Stimulated activated memory B cell treated with anti-CD40 and anti-IgM and Interleukin-4, amounts not matched to agents 10 μg/mL and 1 μg/mL and 100 μg/mL, for 72 hours (primary cell): ENCODE data around the gene GRIN2A.

Source experiments
- ATAC-seq: fragments of 150-1000 bp; cut with Tn5 transposase; 2 replicates; pipeline ENCODE4 v1.10.0; 2021
- H3K27ac Mint-ChIP-seq: one replicate; pipeline ENCODE4 v1.8.0; 2022; ENCODE audit warnings: mild to moderate bottlenecking, mixed read lengths
- H3K27me3 Mint-ChIP-seq: one replicate; pipeline ENCODE4 v1.8.0; 2022; ENCODE audit warnings: mixed read lengths
- H3K36me3 Mint-ChIP-seq: one replicate; pipeline ENCODE4 v1.8.0; 2022; ENCODE audit warnings: mixed read lengths
- H3K4me1 Mint-ChIP-seq: one replicate; pipeline ENCODE4 v1.8.0; 2022; ENCODE audit warnings: mixed read lengths
- H3K4me3 Mint-ChIP-seq: one replicate; pipeline ENCODE4 v1.8.0; 2022; ENCODE audit warnings: mild to moderate bottlenecking, moderate library complexity, mixed read lengths
- H3K9me3 Mint-ChIP-seq: one replicate; pipeline ENCODE4 v1.8.0; 2022; ENCODE audit warnings: mixed read lengths

The GRIN2A gene

DNA sequence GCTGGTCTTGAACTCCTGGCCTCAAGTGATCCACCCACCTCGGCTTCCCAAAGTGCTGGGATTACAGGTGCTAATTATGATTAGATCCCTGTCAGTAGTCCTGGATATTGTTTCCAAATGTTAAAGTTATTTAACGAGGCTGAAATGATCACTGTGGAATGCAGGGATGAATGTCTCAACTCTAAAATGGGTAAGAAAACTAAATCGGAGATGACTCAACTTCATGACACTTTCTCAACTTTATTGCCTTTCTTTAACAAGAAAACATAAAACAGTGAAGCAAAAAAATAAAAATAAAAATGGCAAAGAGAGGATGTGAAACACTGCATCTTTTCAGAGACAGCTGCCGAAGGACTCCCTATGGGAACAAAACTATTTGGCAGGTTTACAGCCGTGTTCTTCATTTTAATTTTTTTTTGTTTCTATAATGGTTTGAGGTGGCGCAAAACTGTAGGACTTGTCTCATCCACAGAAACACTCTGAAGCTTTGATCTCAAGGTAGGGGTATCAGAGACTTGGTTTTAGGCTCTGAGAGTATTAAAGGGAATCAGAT, 382.0 kb downstream of the GRIN2A start:
- Mint-ChIP-seq H3K27ac (no peak overlapping the region), H3K36me3 (no peaks in the 10 kb centered on the region), H3K27me3 (no peaks in the 10 kb centered on the region), H3K4me3 (no peak overlapping the region), H3K4me1 (no peaks in the 10 kb centered on the region), H3K9me3 (no peaks in the 10 kb centered on the region)
- ATAC-seq, result no peak

DNA sequence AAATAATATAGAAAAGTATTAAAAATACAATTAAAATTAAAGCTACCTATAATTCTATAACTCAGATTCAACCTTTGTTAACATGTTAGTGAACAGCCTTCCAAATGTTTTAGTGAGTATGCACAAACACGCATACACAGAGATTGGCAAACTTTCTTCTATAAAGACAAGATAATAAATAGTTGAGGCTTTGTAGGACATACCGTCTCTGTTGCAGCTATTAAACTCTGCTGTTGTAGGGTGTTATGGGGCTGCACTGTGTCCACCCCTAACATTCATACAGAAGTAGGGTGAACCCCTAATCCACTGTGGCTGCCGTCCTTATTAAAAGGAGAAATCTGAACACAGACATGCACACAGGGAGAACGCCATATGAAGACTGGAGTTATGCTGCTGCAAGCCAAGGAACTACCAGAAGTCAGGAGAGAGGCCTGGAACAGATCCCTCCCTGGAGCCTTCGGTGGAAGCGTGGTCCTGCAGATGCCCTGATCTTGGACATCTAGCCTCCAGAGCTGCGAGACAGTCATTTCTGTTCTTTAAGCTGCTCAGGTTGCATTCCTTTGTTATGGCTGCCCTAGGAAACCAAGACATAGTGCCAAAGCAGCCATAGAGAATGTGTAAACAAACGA, 383.2 kb downstream of the GRIN2A start:
- H3K27me3 Mint-ChIP-seq, result no peaks in the 10 kb centered on the region
- no peak overlapping the region for H3K27ac Mint-ChIP-seq
- H3K9me3 Mint-ChIP-seq, result peaks cover 4% of the 10 kb centered on the region
- H3K36me3 Mint-ChIP-seq, result no peaks in the 10 kb centered on the region
- no peak for ATAC-seq
- H3K4me1 Mint-ChIP-seq, result no peaks in the 10 kb centered on the region
- H3K4me3 Mint-ChIP-seq, result no peak overlapping the region

DNA sequence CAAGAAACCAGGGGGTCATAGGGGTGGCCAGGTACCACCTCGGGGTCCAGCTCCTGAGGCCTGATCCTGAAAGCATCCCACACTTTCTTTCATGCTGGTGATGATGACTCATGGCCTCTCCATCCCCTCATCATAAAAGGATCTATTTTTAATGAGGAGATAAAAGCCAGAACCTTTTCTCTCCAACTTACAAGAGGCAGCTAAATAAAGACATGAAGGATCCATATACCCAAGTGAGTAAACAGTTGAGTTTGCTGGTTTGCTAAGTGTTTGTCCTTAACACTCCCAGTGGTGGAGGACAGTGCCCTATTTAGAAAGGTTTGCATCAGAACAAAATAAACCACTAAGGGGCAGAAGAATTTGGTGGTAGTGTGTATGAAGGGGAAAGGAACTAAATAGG, 383.8 kb downstream of the GRIN2A start:
- no peak overlapping the region for H3K27ac Mint-ChIP-seq
- ATAC-seq, result no peak
- no peaks in the 10 kb centered on the region for H3K36me3 Mint-ChIP-seq
- H3K4me3 Mint-ChIP-seq, result no peak overlapping the region
- no peaks in the 10 kb centered on the region for H3K27me3 Mint-ChIP-seq
- peaks cover 4% of the 10 kb centered on the region for H3K9me3 Mint-ChIP-seq
- H3K4me1 Mint-ChIP-seq, result no peaks in the 10 kb centered on the region

DNA sequence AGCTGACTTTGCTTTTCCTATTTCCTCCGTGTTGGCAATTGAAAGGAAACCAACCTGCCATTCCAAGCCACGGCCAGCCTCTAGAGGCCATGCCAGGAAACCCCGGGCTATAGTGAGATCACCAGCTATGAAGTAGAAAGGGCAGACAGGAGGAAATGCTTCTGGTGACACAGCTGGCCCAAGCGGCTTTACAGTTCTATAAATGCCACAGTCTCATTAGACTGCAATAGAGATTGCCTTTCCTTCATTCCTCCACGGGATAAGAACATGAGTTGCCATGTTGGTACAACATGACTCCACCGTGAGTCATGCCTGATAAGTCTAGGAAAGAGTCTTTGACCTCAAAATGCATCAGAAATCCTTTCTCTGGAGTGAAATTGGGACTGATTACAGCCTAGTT, 384.9 kb downstream of the GRIN2A start:
- Mint-ChIP-seq H3K4me3 (no peak overlapping the region), H3K36me3 (no peaks in the 10 kb centered on the region), H3K27ac (no peak overlapping the region), H3K9me3 (peaks cover 4% of the 10 kb centered on the region), H3K4me1 (no peaks in the 10 kb centered on the region), H3K27me3 (no peaks in the 10 kb centered on the region)
- ATAC-seq, result no peak

DNA sequence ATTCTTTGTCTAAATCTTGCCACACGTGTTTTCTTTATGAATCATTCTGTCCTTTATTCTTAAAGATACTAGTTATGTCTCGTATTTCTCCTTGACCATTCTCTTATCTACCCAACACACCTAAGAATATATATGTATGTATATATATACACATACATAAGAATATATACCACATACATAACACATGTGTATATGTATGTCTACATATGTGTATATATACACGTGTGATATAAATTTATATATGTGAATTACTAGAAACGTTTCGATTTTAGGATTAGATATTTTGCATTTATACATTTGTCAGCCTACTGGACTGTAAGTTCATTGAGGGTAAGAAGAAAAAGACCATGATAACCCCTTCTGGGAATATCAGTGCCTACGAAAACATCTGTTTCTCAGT, 388.6 kb downstream of the GRIN2A start:
- no peak overlapping the region for H3K4me3 Mint-ChIP-seq
- H3K9me3 Mint-ChIP-seq, result peaks cover 4% of the 10 kb centered on the region
- no peaks in the 10 kb centered on the region for H3K4me1 Mint-ChIP-seq
- peaks cover 16% of the 10 kb centered on the region for H3K27me3 Mint-ChIP-seq
- no peak for ATAC-seq
- H3K36me3 Mint-ChIP-seq, result no peaks in the 10 kb centered on the region
- no peak overlapping the region for H3K27ac Mint-ChIP-seq

DNA sequence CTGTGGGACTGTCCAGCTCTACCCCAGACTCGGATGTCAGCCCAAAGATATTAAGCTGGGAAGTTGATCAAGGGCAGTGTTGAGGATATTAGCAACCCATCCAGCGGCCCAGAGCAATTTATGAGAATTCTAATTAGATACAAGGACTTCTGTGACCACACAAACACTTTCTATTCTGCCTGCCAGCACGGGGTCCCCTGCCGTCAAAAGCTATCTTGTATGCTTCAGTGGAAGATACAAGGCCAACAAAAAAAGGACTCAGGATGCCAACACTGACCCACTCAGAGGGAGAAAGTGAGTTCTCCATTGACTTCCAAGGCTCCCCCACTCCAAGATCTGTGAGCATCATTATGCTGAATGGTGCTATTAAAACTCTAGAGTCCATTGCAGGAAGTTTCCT, 390.7 kb downstream of the GRIN2A start:
- no peak overlapping the region for H3K27ac Mint-ChIP-seq
- H3K9me3 Mint-ChIP-seq, result peaks cover 7% of the 10 kb centered on the region

DNA sequence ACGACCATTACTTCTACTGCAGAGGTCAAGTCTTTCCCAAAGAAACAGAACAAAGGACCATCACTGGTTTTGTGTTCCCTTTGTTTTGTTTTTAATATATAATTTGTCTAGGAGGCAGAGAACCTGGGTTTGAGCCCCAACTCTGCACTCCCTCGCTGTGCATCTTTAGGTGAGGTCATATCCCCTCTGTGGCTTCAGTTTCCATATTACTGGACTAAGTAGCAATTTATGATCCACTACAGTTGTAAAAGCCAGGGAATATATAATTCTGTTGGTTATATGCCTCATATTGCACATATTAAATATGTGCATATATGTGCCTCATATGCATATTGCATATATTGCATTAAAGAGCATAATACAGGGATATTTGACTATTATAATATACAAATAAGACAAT, 392.0 kb downstream of the GRIN2A start:
- Mint-ChIP-seq H3K36me3 (no peaks in the 10 kb centered on the region), H3K27me3 (peaks cover 22% of the 10 kb centered on the region), H3K27ac (no peak overlapping the region), H3K9me3 (peaks cover 7% of the 10 kb centered on the region), H3K4me1 (no peaks in the 10 kb centered on the region), H3K4me3 (no peak overlapping the region)
- ATAC-seq, result no peak

More for the DNA sequence above, 390.7 kb downstream of the GRIN2A start:
- no peak for ATAC-seq
- H3K4me3 Mint-ChIP-seq, result no peak overlapping the region
- H3K36me3 Mint-ChIP-seq, result no peaks in the 10 kb centered on the region
- peaks cover 22% of the 10 kb centered on the region for H3K27me3 Mint-ChIP-seq
- H3K4me1 Mint-ChIP-seq, result no peaks in the 10 kb centered on the region

DNA sequence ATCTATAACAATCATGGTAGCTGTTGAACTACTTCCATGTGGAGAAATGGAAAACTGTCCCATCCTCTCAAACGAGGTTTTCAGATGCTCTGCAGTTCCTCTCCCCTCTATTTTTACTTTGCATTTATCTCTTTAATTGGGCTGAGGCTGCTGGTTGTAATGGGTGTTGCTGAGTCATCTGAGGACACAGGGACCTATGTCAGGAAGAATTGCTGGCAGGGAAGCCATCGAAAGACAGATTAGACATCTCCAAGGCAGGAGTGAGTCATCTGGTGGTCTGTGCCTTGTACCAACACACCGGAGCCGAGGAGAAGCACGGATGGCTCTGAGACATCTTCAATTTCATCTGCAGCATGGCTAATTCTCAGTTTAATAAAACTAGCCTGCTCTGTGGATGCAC, 394.5 kb downstream of the GRIN2A start:
- H3K4me3 Mint-ChIP-seq, result no peak overlapping the region
- no peak for ATAC-seq
- no peaks in the 10 kb centered on the region for H3K4me1 Mint-ChIP-seq
- H3K36me3 Mint-ChIP-seq, result no peaks in the 10 kb centered on the region
- H3K27ac Mint-ChIP-seq, result no peak overlapping the region
- H3K27me3 Mint-ChIP-seq, result peaks cover 22% of the 10 kb centered on the region
- H3K9me3 Mint-ChIP-seq, result peaks cover 3% of the 10 kb centered on the region

DNA sequence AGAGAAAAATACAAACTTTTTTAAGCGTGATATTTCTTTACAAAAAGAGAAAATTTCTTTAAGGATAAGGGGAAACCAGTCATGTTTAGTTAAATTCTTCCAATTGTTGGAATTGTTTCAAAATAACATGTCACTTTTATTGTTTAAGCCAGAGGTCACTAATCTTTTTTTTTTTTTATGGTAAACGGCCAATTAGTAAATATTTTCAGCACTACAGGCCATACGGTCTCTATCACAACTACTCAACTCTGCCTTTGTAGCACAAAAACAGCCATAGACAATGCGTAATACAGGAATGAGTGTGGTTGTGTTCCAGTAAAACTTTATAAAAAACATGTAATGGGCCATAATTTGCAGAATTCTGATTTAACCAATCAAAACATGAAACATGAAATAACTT, 401.4 kb downstream of the GRIN2A start:
- no peak for ATAC-seq
- Mint-ChIP-seq H3K4me3 (no peak overlapping the region), H3K9me3 (no peaks in the 10 kb centered on the region), H3K27me3 (peaks cover 26% of the 10 kb centered on the region), H3K36me3 (no peaks in the 10 kb centered on the region), H3K27ac (no peak overlapping the region), H3K4me1 (no peaks in the 10 kb centered on the region)

DNA sequence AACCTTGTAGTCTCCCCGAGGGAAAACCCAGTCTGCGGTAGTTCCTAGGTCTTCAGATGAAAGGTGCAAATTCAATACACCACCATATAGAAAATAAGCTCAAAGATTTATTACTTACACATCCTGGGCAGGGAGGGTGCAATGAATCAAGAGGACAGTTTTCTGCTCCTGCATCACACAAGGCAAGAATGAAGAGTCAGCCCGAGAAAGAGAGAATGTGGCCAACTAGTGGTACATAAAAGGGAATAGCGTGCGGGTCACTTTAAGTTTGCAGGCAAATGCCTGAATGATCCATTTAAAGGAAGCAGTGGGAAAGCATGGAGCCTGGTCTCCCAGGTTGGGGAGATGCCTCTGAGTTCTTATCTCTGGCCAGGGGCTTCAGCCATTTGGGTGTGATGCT, 403.4 kb downstream of the GRIN2A start:
- H3K9me3 Mint-ChIP-seq, result no peaks in the 10 kb centered on the region
- H3K4me3 Mint-ChIP-seq, result no peak overlapping the region
- H3K36me3 Mint-ChIP-seq, result no peaks in the 10 kb centered on the region
- ATAC-seq, result no peak
- no peaks in the 10 kb centered on the region for H3K4me1 Mint-ChIP-seq
- no peak overlapping the region for H3K27ac Mint-ChIP-seq
- peaks cover 26% of the 10 kb centered on the region for H3K27me3 Mint-ChIP-seq

DNA sequence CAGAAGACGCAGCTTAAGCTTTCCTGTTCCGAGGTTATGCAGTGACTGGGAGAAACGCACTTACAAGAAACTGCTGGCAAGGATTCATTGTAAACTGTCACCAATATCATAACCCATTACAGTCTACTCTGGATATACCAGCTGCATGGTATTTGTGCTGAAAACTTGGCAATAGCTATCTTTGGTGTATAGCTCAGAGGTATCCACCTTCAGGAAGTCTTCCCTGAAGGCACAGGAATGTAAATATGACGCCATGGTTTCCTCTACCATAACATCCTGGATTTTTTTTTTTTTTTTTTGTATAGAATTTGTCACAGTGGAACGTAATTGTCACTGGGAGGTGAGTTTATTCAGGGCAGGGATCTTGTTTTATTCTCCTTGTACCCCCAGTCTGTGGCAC, 406.2 kb downstream of the GRIN2A start:
- H3K9me3 Mint-ChIP-seq, result peaks cover 2% of the 10 kb centered on the region
- H3K4me3 Mint-ChIP-seq, result no peak overlapping the region

DNA sequence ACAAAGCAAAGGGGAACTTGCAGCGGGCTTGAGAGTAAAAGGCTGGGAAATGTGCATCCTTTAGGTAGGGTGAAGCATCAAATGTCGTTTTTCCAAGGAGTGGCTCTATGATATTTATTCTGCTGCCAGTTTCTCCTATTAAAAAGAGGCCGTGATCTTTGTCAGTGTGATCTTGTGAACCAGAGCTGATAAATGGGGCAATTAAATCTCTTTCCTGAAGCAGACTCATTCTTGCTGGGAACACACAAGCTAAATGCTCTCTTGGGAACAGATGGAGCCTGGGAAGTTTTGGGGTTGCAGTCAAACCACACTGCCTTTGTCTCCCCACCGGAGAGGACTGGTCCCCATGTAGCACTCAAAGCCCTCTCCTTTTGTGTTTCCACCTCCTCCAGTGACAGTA, 408.9 kb downstream of the GRIN2A start:
- no peaks in the 10 kb centered on the region for H3K4me1 Mint-ChIP-seq
- ATAC-seq, result no peak
- H3K36me3 Mint-ChIP-seq, result no peaks in the 10 kb centered on the region
- no peak overlapping the region for H3K27ac Mint-ChIP-seq
- H3K9me3 Mint-ChIP-seq, result peaks cover 2% of the 10 kb centered on the region
- peaks cover under 1% of the 10 kb centered on the region for H3K27me3 Mint-ChIP-seq
- H3K4me3 Mint-ChIP-seq, result no peak overlapping the region

More for the DNA sequence above, 406.2 kb downstream of the GRIN2A start:
- H3K27me3 Mint-ChIP-seq, result peaks cover 26% of the 10 kb centered on the region
- ATAC-seq, result no peak
- no peaks in the 10 kb centered on the region for H3K4me1 Mint-ChIP-seq
- H3K27ac Mint-ChIP-seq, result no peak overlapping the region
- no peaks in the 10 kb centered on the region for H3K36me3 Mint-ChIP-seq

DNA sequence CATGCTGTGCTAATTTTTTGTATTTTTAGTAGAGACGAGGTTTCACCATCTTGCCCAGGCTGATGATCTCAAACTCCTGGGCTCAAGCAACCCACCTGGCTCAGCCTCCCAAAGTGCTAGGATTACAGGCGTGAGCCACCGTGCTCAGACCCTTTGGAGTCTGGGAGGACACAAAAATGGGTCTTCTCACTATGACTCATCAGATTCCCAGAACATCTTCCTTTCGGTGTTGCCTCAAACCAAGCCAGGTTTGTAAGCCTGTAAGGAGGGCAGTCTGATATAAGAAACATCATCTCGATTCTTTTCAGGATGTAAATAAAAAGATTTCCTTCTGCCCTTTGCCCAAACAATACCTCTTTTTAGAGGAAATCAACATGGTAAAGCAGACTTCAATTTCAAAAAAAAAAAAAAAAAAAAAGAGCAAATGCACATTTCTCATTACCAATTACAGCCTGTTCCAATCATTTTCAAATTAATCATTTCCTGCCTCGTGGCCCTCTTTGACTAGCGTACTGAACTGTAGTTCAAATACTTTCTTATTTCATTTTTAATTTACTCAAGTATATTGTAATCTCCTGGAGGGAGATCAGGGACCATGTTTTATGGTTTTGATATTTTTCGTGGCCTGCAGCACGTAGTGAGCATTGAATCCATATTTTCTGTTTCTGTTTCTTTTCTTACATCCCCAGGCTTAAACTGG, 409.6 kb downstream of the GRIN2A start:
- H3K27me3 Mint-ChIP-seq, result no peaks in the 10 kb centered on the region
- no peak for ATAC-seq
- no peak overlapping the region for H3K4me3 Mint-ChIP-seq
- no peaks in the 10 kb centered on the region for H3K36me3 Mint-ChIP-seq
- peaks cover 2% of the 10 kb centered on the region for H3K9me3 Mint-ChIP-seq
- H3K4me1 Mint-ChIP-seq, result no peaks in the 10 kb centered on the region
- no peak overlapping the region for H3K27ac Mint-ChIP-seq

DNA sequence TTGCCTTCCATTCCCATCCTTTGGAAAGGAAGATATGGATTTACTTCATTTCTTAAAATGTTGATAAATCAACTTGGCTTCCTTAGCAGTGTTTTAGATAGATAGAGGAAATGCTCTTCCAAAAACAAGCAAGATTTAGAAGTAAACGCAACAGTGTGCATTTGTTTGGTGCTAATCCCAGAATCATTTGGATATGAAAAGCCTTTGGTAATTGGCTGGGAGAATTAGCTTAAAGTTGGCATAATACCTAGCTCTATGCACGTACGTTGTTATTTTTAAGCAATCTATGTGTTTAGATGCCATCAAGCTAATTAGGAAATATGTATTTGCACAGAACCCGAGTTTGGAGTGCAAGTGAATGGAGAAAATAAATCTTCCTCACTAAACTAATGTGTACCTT, 415.3 kb downstream of the GRIN2A start:
- Mint-ChIP-seq H3K9me3 (no peaks in the 10 kb centered on the region), H3K27ac (no peak overlapping the region), H3K27me3 (no peaks in the 10 kb centered on the region), H3K36me3 (no peaks in the 10 kb centered on the region), H3K4me1 (no peaks in the 10 kb centered on the region), H3K4me3 (no peak overlapping the region)
- no peak for ATAC-seq

DNA sequence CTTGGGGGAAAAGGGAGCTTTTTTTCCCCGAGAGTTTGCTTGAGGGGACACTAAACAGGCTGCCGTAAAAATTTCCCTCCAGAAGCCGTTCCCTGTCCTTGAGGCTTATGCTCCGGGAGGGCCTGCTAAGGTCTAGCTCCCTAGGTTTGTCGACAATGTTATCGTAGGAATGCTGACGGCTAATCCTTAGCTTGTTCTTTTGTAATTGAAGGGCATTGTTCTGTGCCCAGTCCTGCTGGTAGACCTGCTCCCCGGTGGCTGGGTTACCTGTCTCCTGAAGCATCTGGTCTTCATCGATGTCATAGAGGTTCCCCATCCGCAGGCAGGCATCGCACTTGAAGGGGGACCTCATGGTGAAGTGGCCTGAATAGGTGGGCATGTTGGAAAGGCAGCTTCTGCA, 418.7 kb downstream of the GRIN2A start:
- no peaks in the 10 kb centered on the region for H3K36me3 Mint-ChIP-seq
- ATAC-seq, result no peak
- H3K27ac Mint-ChIP-seq, result no peak overlapping the region
- H3K4me1 Mint-ChIP-seq, result no peaks in the 10 kb centered on the region
- no peaks in the 10 kb centered on the region for H3K27me3 Mint-ChIP-seq
- no peak overlapping the region for H3K4me3 Mint-ChIP-seq
- no peaks in the 10 kb centered on the region for H3K9me3 Mint-ChIP-seq

DNA sequence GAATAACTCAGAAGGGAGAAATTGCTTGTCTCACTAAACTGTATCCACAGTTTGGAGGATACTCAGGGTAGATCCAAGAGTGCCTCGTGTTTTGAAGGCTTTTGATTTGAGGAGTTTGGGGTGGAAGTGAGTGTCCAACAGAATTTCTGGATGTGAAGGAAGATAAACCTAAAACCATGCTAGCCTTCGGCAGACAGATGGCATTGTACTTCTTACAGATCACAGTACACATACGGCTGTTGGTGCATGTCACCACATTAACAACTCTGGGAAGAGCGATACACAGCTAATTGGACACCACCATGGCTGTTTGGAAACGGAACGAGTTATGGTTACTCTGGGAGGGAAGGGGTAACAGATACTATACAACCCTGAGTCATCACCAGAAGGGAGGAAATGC, 420.4 kb downstream of the GRIN2A start:
- H3K27ac Mint-ChIP-seq, result no peak overlapping the region
- H3K4me3 Mint-ChIP-seq, result no peak overlapping the region
- no peaks in the 10 kb centered on the region for H3K4me1 Mint-ChIP-seq
- no peaks in the 10 kb centered on the region for H3K9me3 Mint-ChIP-seq
- no peaks in the 10 kb centered on the region for H3K27me3 Mint-ChIP-seq
- ATAC-seq, result no peak
- no peaks in the 10 kb centered on the region for H3K36me3 Mint-ChIP-seq
